ENCODE measurements around the gene RHNO1. TPM values are rescaled to one million over a fixed set of nuclear protein-coding genes. Genes with fewer than 3 reads are reported as not detected.
A peak's percentile ranks its signal among the peaks of the same experiment; 100 is the strongest.

Gene RHNO1, protein sequence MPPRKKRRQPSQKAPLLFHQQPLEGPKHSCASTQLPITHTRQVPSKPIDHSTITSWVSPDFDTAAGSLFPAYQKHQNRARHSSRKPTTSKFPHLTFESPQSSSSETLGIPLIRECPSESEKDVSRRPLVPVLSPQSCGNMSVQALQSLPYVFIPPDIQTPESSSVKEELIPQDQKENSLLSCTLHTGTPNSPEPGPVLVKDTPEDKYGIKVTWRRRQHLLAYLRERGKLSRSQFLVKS
- polyA plus RNA-seq (ENCODE audit: low read depth in 6 of 6) = 10 to 100 TPM; 40.0 to 92.1 (median 50.8) TPM

DNA sequence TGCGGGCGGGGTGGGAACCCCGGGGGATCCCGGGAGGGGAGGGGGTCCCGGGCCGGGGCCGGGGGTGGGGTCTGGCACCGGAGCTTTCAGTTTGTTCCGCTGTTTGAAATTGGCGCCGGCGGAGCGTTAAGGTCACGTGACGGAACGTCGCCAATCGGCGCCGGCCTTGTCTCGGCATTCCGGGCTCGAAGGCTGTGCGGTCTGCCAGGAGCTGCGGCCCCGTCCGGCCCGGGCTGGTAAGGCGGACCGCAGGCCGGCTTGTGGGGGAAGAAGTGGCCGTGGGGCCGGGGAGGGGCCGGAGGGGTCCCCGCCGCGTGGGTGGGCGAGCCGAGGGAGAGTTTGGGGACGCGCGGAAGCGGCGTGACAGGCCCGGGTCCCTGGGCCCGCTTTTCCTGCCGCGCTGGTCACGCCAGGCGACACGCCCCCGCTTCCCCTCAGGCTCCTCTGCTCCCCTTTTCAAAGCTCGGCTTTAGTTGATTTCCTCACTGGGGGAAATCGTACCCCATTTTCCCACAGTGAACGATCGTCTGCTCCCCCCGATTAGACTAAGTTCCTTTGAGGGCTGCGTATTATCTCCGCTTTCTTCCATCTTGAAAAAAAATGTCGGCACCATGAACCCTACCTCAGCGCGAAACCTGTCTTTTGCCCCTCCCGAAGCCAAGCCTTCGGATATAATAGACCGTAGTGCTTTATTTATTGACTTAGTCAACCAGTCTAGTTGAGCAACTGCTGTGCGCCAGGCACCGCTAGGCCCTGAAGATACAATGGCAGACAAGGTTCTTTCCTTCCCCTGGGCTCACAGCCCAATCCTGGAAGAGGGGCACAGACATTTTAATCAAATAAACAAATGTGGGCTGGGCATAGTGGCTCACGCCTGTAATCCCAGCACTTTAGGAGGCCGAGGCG is at the start of gene RHNO1, which contains the start of gene FOXM1:
RHNO1 (plus strand) TSS at position 177 of the 906 bp plus-strand sequence. CDS start 8,144 bp downstream, outside the sequence.
FOXM1 (minus strand) TSS at position 128 of the 906 bp plus-strand sequence. CDS start 2,696 bp downstream, outside the sequence.
- no peaks in the 10 kb centered on the region for H3K9me3 Mint-ChIP-seq
- H3K27me3 Mint-ChIP-seq = no peaks in the 10 kb centered on the region
- peak within 1 kb of the TSS; percentile 85 to 98 (median 96) for H3K27ac Mint-ChIP-seq
- H3K36me3 Mint-ChIP-seq = no peaks in the 10 kb centered on the region
- peak; percentile 85 for DNase-seq
- ATAC-seq (ENCODE audit: low read depth in 2 of 2) = peak; percentile 77 to 80
- peaks cover 15 to 28% (median 24%) of the 10 kb centered on the region in 3 donors for H3K4me1 Mint-ChIP-seq
- H3K4me3 Mint-ChIP-seq = peak within 1 kb of the TSS; percentile 86 to 99 (median 95)

DNA sequence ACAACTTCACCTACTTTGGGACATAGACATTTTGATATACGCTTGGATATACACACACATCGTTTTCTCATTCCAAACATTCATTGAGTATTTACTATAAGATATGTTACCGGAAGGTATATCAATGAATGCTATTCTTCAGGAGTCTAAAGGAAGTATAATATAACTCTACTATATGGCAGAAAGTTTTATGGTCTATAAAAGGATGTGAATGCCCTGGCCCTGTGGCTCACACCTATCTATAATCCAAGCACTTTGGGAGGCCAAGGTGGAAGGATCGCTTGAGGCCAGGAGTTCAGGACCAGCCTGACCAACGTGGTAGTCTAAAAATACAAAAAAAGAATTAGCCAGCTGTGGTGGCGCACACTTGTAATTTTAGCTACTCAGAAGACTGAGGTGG is 47.7 kb upstream of the RHNO1 start:
- Mint-ChIP-seq H3K36me3 (peaks cover 30 to 38% of the 10 kb centered on the region in 2 donors), H3K9me3 (no peaks in the 10 kb centered on the region), H3K4me1 (peaks cover 0 to 14% (median 7%) of the 10 kb centered on the region in 3 donors), H3K4me3 (no peak overlapping the region), H3K27ac (peak overlapping the region in 1 of 6 donors; percentile 69), H3K27me3 (no peaks in the 10 kb centered on the region)
- DNase-seq (no peak), ATAC-seq (ENCODE audit: low read depth in 2 of 2) (no peak)

- ATAC-seq (ENCODE audit: low read depth in 2 of 2) (no peak), DNase-seq (no peak)
- Mint-ChIP-seq H3K4me3 (no peak overlapping the region), H3K4me1 (peaks cover 3 to 11% (median 8%) of the 10 kb centered on the region in 3 donors), H3K9me3 (no peaks in the 10 kb centered on the region), H3K27me3 (no peaks in the 10 kb centered on the region), H3K27ac (peak overlapping the region in 2 of 6 donors; percentile 13 to 57), H3K36me3 (peaks cover 16 to 26% of the 10 kb centered on the region in 2 donors)
Measured at GRCh38 chr12:2832550-2833127, 44.4 kb upstream of the RHNO1 start.

- peaks cover 15 to 26% of the 10 kb centered on the region in 2 donors for H3K36me3 Mint-ChIP-seq
- no peak overlapping the region for H3K4me3 Mint-ChIP-seq
- H3K27me3 Mint-ChIP-seq = no peaks in the 10 kb centered on the region
- DNase-seq (no peak), ATAC-seq (ENCODE audit: low read depth in 2 of 2) (no peak)
- H3K9me3 Mint-ChIP-seq = no peaks in the 10 kb centered on the region
- H3K27ac Mint-ChIP-seq = peak overlapping the region in 1 of 6 donors; percentile 11
- H3K4me1 Mint-ChIP-seq = peaks cover 3 to 11% (median 8%) of the 10 kb centered on the region in 3 donors
Measured at GRCh38 chr12:2833327-2833726, 43.7 kb upstream of the RHNO1 start.

- ATAC-seq (ENCODE audit: low read depth in 2 of 2) = no peak
- Mint-ChIP-seq H3K4me1 (peaks cover 3 to 11% (median 8%) of the 10 kb centered on the region in 3 donors), H3K9me3 (no peaks in the 10 kb centered on the region), H3K27ac (no peak overlapping the region), H3K4me3 (no peak overlapping the region), H3K27me3 (no peaks in the 10 kb centered on the region), H3K36me3 (peaks cover 16 to 22% of the 10 kb centered on the region in 2 donors)
- no peak for DNase-seq
Measured at GRCh38 chr12:2833810-2834209, 43.2 kb upstream of the RHNO1 start.

DNA sequence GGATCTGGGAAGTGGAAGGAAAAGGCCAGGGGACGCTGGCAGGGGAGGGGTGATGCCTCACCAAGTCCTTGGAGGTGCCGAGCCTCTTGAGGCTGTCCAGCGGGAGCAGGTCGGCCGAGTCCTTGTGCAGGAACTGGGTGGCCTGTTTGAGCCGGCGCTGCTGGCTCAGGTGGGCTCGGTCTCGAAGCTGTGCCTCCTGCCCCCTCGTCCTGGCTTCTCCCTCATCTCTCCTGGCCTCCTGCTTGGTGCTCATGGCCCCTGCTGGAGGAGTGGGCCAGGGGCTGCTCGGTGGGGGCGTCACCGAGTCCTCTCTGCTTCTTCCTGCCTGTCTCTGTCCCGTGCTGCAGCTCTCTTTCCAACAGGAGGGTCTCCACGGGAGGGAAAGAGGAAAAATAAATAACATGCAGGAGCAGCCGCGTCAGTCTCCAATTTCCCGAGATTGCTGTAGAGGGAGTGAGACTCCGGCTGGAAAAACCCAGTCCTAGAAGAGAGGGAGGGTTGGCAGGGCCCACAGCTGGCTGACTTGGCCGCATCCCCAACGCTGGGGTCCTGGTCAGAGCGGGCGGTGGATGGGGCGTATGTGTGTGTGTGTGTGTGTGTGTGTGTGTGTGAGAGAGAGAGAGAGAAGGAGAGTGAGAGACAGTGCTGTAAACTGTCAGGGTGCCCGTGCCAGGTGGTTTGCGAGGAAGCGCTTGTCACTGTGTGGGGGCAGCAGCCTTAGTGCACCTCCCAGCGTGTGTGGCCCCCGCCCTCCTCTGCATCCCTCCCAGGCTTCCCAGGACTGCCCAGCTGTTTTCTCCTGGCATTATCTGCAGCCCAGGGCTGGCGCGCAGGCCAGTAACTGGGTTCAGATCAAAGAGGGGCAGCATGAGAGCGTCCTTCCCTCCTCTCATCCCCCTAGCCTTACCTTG is 42.2 kb upstream of the RHNO1 start, which contains the start of gene NRIP2:
NRIP2 (minus strand) TSS at position 455 of the 911 bp plus-strand sequence; CDS start at position 403, 52 bp downstream.
- Mint-ChIP-seq H3K36me3 (peaks cover 12 to 23% of the 10 kb centered on the region in 2 donors), H3K27ac (peak within 1 kb of the TSS in 4 of 6 donors; percentile 3 to 97 (median 40)), H3K9me3 (no peaks in the 10 kb centered on the region), H3K4me3 (no peak within 1 kb of the TSS), H3K27me3 (no peaks in the 10 kb centered on the region), H3K4me1 (peaks cover 3 to 11% (median 9%) of the 10 kb centered on the region in 3 donors)
- DNase-seq (no peak), ATAC-seq (ENCODE audit: low read depth in 2 of 2) (no peak)

DNA sequence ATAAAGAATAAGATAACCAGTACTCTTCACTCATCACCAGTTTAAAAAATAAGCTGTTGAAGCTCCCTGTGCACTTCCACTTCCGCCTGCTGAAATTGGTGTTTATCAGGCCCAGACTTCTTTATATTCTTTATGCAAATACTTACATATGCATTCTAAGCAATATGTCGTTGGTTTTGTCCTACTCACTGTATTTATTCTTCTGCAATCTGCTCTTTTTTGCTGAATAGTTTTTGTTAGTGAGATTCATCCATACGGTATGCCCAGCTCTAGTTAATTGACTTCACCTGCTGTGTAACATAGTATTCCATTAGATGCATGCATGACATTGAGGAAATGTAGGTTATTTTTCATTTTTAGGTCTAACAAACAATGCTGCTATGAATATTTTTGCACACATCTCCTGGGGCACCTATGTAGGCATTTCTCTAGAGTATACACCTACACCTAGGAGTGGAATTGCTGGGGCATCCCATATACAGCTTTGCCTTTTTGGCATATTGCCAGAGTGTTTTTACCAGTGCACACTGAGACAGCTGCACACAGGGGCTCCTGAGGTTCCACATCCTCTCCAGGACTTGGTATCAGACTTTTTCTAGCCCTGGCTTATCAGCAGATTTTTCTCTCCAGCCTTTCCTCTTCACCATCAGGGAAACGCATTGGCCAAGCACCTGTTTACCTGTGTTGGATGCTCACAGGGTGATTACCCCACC is 41.2 kb upstream of the RHNO1 start:
- Mint-ChIP-seq H3K9me3 (no peaks in the 10 kb centered on the region), H3K27ac (peak overlapping the region in 1 of 6 donors; percentile 55), H3K4me1 (peaks cover 3 to 11% (median 10%) of the 10 kb centered on the region in 3 donors), H3K4me3 (no peak overlapping the region), H3K36me3 (peaks cover 12 to 24% of the 10 kb centered on the region in 2 donors), H3K27me3 (no peaks in the 10 kb centered on the region)
- DNase-seq = no peak
- no peak for ATAC-seq (ENCODE audit: low read depth in 2 of 2)

GRCh38 chr12:2836574-2836973 is 40.4 kb upstream of the RHNO1 start:
- H3K4me3 Mint-ChIP-seq = no peak overlapping the region
- ATAC-seq (ENCODE audit: low read depth in 2 of 2) = no peak
- no peak overlapping the region for H3K27ac Mint-ChIP-seq
- no peak for DNase-seq
- no peaks in the 10 kb centered on the region for H3K9me3 Mint-ChIP-seq
- no peaks in the 10 kb centered on the region for H3K27me3 Mint-ChIP-seq
- peaks cover 3 to 11% (median 10%) of the 10 kb centered on the region in 3 donors for H3K4me1 Mint-ChIP-seq
- peaks cover 10 to 20% of the 10 kb centered on the region in 2 donors for H3K36me3 Mint-ChIP-seq

DNA sequence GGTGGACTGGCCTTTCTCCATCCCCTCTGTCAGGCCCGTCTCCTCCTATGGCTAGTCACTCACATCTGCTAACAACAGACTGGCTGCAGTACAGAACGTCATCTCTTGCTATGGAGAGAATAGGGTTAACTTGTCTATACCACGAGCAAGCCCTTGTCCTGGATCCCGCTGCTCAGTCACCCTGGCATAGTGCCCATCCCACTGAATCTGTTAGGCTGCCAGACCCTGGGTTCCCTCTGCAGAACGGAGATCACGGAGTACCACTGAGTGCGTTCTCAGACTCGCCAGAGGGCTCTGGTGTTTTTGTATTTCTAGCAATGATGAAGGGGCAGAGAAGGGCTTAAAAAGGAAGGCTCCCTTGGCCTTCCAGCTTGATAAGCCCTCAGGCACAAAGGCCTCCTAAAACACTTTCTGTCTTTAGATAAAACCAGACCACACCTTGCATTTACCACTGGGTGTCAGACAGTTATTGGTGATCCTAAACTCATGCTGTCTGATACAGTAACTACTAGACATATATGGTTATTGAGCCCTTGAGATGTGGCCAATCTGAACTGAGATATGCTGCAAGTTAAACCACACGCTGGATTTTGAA is 35.9 kb upstream of the RHNO1 start:
- Mint-ChIP-seq H3K4me1 (peaks cover 0 to 4% (median 2%) of the 10 kb centered on the region in 3 donors), H3K36me3 (peaks cover 6 to 9% of the 10 kb centered on the region in 2 donors), H3K4me3 (no peak overlapping the region), H3K27me3 (no peaks in the 10 kb centered on the region), H3K27ac (no peak overlapping the region), H3K9me3 (no peaks in the 10 kb centered on the region)
- no peak for DNase-seq
- ATAC-seq (ENCODE audit: low read depth in 2 of 2) = no peak

DNA sequence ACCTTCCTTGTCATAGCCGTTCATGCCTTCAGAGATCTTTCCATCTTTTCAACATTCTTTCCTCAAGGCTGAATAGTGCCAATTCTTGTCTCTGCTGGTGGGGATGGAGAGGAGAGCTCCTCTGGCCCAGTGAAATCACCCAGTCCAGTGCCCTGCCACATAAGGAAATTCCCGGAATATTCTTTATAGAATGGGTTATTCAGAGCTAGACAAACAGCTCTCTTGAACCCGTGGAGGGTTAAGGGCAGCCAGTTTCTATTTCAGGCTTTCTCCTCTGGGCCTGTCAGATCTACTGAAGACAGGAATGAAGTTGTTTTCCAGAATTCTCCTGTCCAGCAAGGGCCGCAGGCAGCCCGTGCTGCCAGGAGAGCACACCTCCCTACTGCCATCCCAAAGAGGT is 34.1 kb upstream of the RHNO1 start:
- Mint-ChIP-seq H3K9me3 (no peaks in the 10 kb centered on the region), H3K36me3 (peaks cover 6 to 17% of the 10 kb centered on the region in 2 donors), H3K27ac (no peak overlapping the region), H3K4me1 (peaks cover 0 to 4% (median 2%) of the 10 kb centered on the region in 3 donors), H3K27me3 (no peaks in the 10 kb centered on the region), H3K4me3 (no peak overlapping the region)
- ATAC-seq (ENCODE audit: low read depth in 2 of 2) (no peak), DNase-seq (no peak)

DNA sequence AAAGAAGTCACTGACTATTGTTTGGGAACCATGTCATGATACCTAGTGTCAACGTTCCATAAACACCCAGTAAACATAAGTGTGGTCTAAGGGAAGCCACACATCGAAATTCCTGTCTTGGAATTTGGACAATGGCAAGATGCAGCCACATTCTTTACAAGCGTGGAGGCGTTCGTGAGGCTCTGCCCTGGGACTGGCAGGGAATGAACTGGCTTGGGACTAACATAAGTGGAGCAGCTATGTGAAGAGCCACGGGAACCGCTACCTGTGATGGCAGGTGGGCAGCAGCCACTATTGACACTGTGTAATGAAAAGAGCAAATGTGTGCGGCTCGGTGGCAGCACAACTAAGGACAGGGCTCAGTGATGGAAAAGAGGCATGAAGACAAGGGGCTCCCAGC is 32.2 kb upstream of the RHNO1 start:
- DNase-seq (no peak), ATAC-seq (ENCODE audit: low read depth in 2 of 2) (no peak)
- Mint-ChIP-seq H3K9me3 (no peaks in the 10 kb centered on the region), H3K27me3 (no peaks in the 10 kb centered on the region), H3K4me3 (no peak overlapping the region), H3K27ac (no peak overlapping the region), H3K4me1 (peaks cover 0 to 4% (median 2%) of the 10 kb centered on the region in 3 donors), H3K36me3 (peaks cover 0 to 24% of the 10 kb centered on the region in 2 donors)
